B cell (primary cell): ENCODE data around the gene CALM3. TPM values are rescaled to one million over a fixed set of nuclear protein-coding genes. Genes with fewer than 3 reads are reported as not detected.

Experiments
- ATAC-seq: fragments of 200-7000 bp; cut with Tn5 transposase; one replicate; pipeline ENCODE4 v1.10.0; 2021; ENCODE audit warnings: low read depth, mild to moderate bottlenecking, moderate number of reproducible peaks, moderate library complexity
- CTCF ChIA-PET: fragments of 350-600 bp; sonication (Branson Sonifier 250); formaldehyde crosslinking; loops from one replicate; lab custom pipeline; 2021; ENCODE audit warnings: antibody characterized with exemption, inconsistent platforms; lab: Charles Lee
- POLR2A ChIA-PET: fragments of 350-600 bp; sonication (Branson Sonifier 250); formaldehyde crosslinking; loops from one replicate; lab custom pipeline; 2021; ENCODE audit warnings: antibody characterized with exemption; lab: Charles Lee
- DNase-seq: peaks from one replicate; pipeline ENCODE4 v3.0.0; 2013
- H2AFZ ChIP-seq: 2 replicates; pipeline ENCODE4 v1.6.1; 2012; ENCODE audit warnings: mild to moderate bottlenecking, low read depth, low read length; ENCODE audit not compliant: insufficient read depth, poor library complexity, severe bottlenecking
- H3K27ac ChIP-seq, 2 donors: 1 replicate in 1 of 2; 2 replicates in 1 of 2; pipeline ENCODE4 v1.5.1; 2012 to 2013; ENCODE audit warnings: low read length in 2 of 2, mild to moderate bottlenecking in 2 of 2, moderate library complexity in 1 of 2
- H3K27me3 ChIP-seq, 4 experiments: fragments of 200-600 bp in 1 of 4; sonication (generic) in 1 of 4; replicated peaks in 1 of 4; 1 replicate in 2 of 4; 2 replicates in 2 of 4; pipeline versions ENCODE4 v1.6.1 to v1.7.0; 2013 to 2016; ENCODE audit warnings: low read length in 3 of 4, mild to moderate bottlenecking in 2 of 4, mixed read lengths in 1 of 4, moderate library complexity in 1 of 4; ENCODE audit not compliant: insufficient read depth in 4 of 4, control insufficient read depth in 3 of 4; ENCODE audit errors: control extremely low read depth in 1 of 4
- H3K36me3 ChIP-seq, 2 experiments: replicated peaks in 1 of 2; 1 replicate in 1 of 2; 2 replicates in 1 of 2; pipeline versions ENCODE4 v1.6.1 to v1.7.1; 2013; ENCODE audit warnings: low read length in 1 of 2; ENCODE audit not compliant: insufficient read depth in 2 of 2, control insufficient read depth in 1 of 2; ENCODE audit errors: control extremely low read depth in 1 of 2, extremely low read depth in 1 of 2
- H3K4me1 ChIP-seq, 2 donors: fragments of 200-600 bp in 1 of 2; sonication (generic) in 1 of 2; 1 replicate in 1 of 2; 2 replicates in 1 of 2; pipeline versions ENCODE4 v1.5.1 to v1.6.1; 2013 to 2017; ENCODE audit warnings: low read length in 2 of 2; ENCODE audit not compliant: control insufficient read depth in 2 of 2, insufficient read depth in 2 of 2
- H3K4me2 ChIP-seq: replicated peaks from 2 replicates; pipeline ENCODE3; 2012; ENCODE audit warnings: mild to moderate bottlenecking, low read depth, low read length; ENCODE audit not compliant: poor library complexity, severe bottlenecking
- H3K4me3 ChIP-seq, 5 experiments: fragments of 200-600 bp in 1 of 5; sonication (generic) in 1 of 5; 1 replicate in 3 of 5; 2 replicates in 2 of 5; pipeline versions ENCODE4 v1.5.1 to v1.7.0; 2011 to 2016; ENCODE audit warnings: low read length in 4 of 5, mild to moderate bottlenecking in 4 of 5, low read depth in 2 of 5, control low read depth in 1 of 5, moderate library complexity in 1 of 5; ENCODE audit not compliant: insufficient read depth in 1 of 5; ENCODE audit errors: control extremely low read depth in 1 of 5, extremely low read depth in 1 of 5
- H3K79me2 ChIP-seq: fragments of 200-600 bp; sonication (generic); one replicate; pipeline ENCODE4 v1.6.0; 2016; ENCODE audit warnings: low read length; ENCODE audit not compliant: control insufficient read depth, insufficient read depth
- H3K9ac ChIP-seq: fragments of 200-600 bp; sonication (generic); 2 replicates; pipeline ENCODE4 v1.6.1; 2017; ENCODE audit warnings: mild to moderate bottlenecking, low read length, moderate library complexity
- H3K9me3 ChIP-seq, 3 donors: one replicate each; pipeline versions ENCODE4 v1.6.1 to v1.7.1; 2013; ENCODE audit warnings: low read length in 2 of 3; ENCODE audit not compliant: control insufficient read depth in 2 of 3, insufficient read depth in 1 of 3; ENCODE audit errors: control extremely low read depth in 1 of 3
- H4K20me1 ChIP-seq: 2 replicates; pipeline ENCODE4 v1.6.0; 2012; ENCODE audit warnings: mild to moderate bottlenecking, low read length; ENCODE audit not compliant: insufficient read depth, control insufficient read depth, poor library complexity, severe bottlenecking
- H3K27ac Mint-ChIP-seq: one replicate; pipeline ENCODE4 v1.8.0; 2021; ENCODE audit warnings: mixed read lengths
- H3K27me3 Mint-ChIP-seq: one replicate; pipeline ENCODE4 v1.8.0; 2021; ENCODE audit warnings: mixed read lengths
- H3K4me1 Mint-ChIP-seq: one replicate; pipeline ENCODE4 v1.8.0; 2021; ENCODE audit warnings: mixed read lengths
- H3K4me3 Mint-ChIP-seq: one replicate; pipeline ENCODE4 v1.8.0; 2021; ENCODE audit warnings: mixed read lengths
- H3K9me3 Mint-ChIP-seq: one replicate; pipeline ENCODE4 v1.8.0; 2022; ENCODE audit warnings: mixed read lengths; ENCODE audit not compliant: insufficient read depth
- EZH2 ChIP-seq: IDR thresholded peaks from 2 replicates; pipeline ENCODE4 v1.6.1; 2012; ENCODE audit warnings: borderline replicate concordance, low read depth, mild to moderate bottlenecking, moderate library complexity, low read length; ENCODE audit not compliant: insufficient read depth, poor library complexity, severe bottlenecking
- WGBS: methylation state at CpG from one replicate; pipeline ENCODE4 v1.1.5; 2013; ENCODE audit warnings: missing lambda C conversion rate; ENCODE audit not compliant: insufficient coverage; 5-methylcytosine and 5-hydroxymethylcytosine counted together
- intact Hi-C: fragments of 100-400 bp; cut with micrococcal nuclease; formaldehyde crosslinking; loops from one replicate; pipeline ENCODE4 v1.10.0; 2022
- polyA plus RNA-seq: library from polyadenylated mRNA; depleted of rRNA; stranded (reverse); fragments of >200 nt; gene quantifications from 2 replicates; pipeline ENCODE4 v1.2.3, GENCODE V29; 2012
- total RNA-seq, 2 donors: library from RNA; stranded (reverse); fragments of 120-200 nt in 1 of 2; gene quantifications; 1 replicate in 1 of 2; 2 replicates in 1 of 2; pipeline versions ENCODE4 v1.2.3 to v1.2.4, GENCODE V29; 2013 to 2022
- TF ChIP-seq, protein P1 (sequence below): fragments of 200-600 bp; IDR thresholded peaks from one replicate; pipeline ENCODE4 v1.8.0; 2022; ENCODE audit warnings: antibody characterized with exemption, mild to moderate bottlenecking

The CALM3 gene
- total and polyA plus RNA-seq, 2 donors (not counting 1 experiment from before 2014, with no cell fraction given): 99.0 to 99.3 TPM

DNA sequence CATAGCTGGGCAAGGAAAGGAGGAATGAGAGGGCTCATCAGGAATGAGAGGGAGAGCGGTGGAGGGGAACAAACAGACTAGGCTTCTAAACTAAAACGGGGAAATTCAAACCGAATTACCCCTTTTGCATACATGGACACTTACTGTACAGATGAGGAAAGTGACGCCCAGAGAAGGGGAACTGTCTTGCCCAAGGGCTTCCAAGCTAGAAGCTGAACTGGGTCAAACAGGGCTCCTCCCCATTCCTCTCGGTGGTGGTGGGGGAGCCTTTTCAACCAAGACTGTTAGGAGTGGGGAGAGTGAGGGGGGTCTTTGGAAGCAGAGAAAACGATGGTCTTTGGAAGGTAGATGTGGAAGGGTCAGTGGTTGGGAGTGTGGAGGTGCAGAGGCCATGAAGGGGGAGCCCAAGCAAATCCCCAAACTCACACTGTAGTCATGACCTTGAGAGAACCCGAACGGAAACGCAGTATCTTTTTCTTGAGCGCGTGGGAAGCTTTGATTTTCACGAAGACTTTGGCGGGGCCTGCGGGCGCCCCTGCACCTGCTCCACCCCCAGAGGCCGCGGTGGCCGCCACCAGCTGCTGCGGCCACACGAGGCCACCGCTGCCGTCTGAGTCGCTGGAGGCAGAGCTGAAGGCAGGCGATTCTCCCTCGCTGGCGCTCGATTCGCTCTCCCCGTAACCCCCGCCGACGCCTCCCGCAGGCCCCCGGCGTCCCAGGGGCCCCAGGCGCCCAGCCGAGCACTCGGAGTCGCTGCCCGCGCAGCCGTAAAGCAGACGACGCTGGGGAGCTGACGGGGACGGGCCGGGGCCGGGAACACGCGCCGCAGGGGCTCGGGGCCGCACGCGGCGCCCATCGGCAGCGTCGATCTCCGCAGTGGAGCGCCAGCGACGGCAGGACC lies 47.2 kb downstream of the CALM3 start:
- Mint-ChIP-seq H3K4me3 (peak overlapping the region; percentile 42), H3K4me1 (peaks cover 8% of the 10 kb centered on the region), H3K9me3 (no peaks in the 10 kb centered on the region), H3K27ac (peak overlapping the region; percentile 69), H3K27me3 (peaks cover 57% of the 10 kb centered on the region)
- H4K20me1 ChIP-seq: no peaks in the 10 kb centered on the region
- no peak overlapping the region for H2AFZ ChIP-seq
- H3K9me3 ChIP-seq: peaks cover 0 to 26% (median 14%) of the 10 kb centered on the region in 3 donors
- no peaks in the 10 kb centered on the region for H3K36me3 ChIP-seq
- DNase-seq (peak; percentile 31), ATAC-seq (no peak)
- TF ChIP-seq EZH2: no peak
- TF ChIP-seq, protein P1, sequence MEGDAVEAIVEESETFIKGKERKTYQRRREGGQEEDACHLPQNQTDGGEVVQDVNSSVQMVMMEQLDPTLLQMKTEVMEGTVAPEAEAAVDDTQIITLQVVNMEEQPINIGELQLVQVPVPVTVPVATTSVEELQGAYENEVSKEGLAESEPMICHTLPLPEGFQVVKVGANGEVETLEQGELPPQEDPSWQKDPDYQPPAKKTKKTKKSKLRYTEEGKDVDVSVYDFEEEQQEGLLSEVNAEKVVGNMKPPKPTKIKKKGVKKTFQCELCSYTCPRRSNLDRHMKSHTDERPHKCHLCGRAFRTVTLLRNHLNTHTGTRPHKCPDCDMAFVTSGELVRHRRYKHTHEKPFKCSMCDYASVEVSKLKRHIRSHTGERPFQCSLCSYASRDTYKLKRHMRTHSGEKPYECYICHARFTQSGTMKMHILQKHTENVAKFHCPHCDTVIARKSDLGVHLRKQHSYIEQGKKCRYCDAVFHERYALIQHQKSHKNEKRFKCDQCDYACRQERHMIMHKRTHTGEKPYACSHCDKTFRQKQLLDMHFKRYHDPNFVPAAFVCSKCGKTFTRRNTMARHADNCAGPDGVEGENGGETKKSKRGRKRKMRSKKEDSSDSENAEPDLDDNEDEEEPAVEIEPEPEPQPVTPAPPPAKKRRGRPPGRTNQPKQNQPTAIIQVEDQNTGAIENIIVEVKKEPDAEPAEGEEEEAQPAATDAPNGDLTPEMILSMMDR: no peak
- H3K4me3 ChIP-seq: no peak overlapping the region
- ChIA-PET POLR2A (interaction anchor here (0.7 kb wide), 1 partner anchor 11 kb away, joined by 6 read pairs; no protein-coding TSS in a partner anchor), CTCF (no interaction called here)
- H3K4me1 ChIP-seq: peaks cover 6 to 8% of the 10 kb centered on the region in 2 donors
- H3K27me3 ChIP-seq: peaks cover 0 to 56% (median 24%) of the 10 kb centered on the region in 4 experiments
- WGBS: 26% methylated on average over 58 of the region's 63 CpGs
- intact Hi-C loops: no loop called here
- H3K79me2 ChIP-seq: no peaks in the 10 kb centered on the region
- H3K9ac ChIP-seq: no peak overlapping the region
- H3K27ac ChIP-seq: no peak overlapping the region
- peak overlapping the region; percentile 8 for H3K4me2 ChIP-seq
